HG03103 (cell line): ENCODE measurements around the gene PRKAR1B.

ENCODE experiments used
- ATAC-seq: cut with Tn5 transposase; IDR thresholded peaks from one replicate; pipeline ENCODE4 v1.9.1; 2021; ENCODE audit warnings: low read depth; ENCODE audit not compliant: unreplicated experiment

The PRKAR1B gene

GRCh38 chr7:504221-505111 lies 222.6 kb downstream of the PRKAR1B start:
- ATAC-seq = no peak

- ATAC-seq = no peak
Observed at GRCh38 chr7:503575-504111, 223.4 kb downstream of the PRKAR1B start.

GRCh38 chr7:502296-502695 lies 224.8 kb downstream of the PRKAR1B start:
- no peak for ATAC-seq

- ATAC-seq = no peak
Observed at GRCh38 chr7:501526-501925, 225.6 kb downstream of the PRKAR1B start.

GRCh38 chr7:500521-501420 lies 226.3 kb downstream of the PRKAR1B start:
- ATAC-seq = no peak

- ATAC-seq = no peak
Observed at GRCh38 chr7:499853-500485, 227.1 kb downstream of the PRKAR1B start.
